MM.1S (cell line): ENCODE results near the gene PPP1R14C.

ENCODE experiments used
- EZH2 ChIP-seq: fragments of 300-600 bp; sonication (generic); optimal IDR thresholded peaks from 2 replicates; pipeline ENCODE3; 2017; ENCODE audit warnings: low read depth, mild to moderate bottlenecking, antibody characterized with exemption, low read length, mixed read lengths
- TF ChIP-seq, protein P1 (sequence below): fragments of 300-600 bp; sonication (generic); IDR thresholded peaks from 2 replicates; pipeline ENCODE4 v1.5.1; 2016; ENCODE audit warnings: antibody characterized with exemption, low read length, mixed read lengths

DNA sequence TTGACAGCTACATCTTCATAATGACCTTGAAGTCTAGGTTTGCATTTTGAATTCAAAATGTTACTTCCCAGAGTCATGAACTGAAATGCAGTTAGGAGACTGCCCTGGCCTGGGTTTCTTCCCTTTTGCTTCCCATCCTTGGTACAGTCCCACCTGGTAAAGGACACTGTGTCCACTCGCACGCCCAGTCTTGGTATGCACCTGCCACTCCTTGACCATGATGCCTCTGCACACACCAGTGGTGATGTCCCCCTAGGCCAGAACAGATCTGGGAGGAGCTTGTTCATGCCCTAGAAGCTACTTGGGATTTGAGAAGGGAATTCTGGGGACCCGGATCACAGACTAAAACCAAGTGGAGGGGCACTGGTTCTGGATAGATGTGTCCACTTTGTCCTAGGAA, 3.6 kb downstream of the PPP1R14C start:
- TF ChIP-seq, protein P1, sequence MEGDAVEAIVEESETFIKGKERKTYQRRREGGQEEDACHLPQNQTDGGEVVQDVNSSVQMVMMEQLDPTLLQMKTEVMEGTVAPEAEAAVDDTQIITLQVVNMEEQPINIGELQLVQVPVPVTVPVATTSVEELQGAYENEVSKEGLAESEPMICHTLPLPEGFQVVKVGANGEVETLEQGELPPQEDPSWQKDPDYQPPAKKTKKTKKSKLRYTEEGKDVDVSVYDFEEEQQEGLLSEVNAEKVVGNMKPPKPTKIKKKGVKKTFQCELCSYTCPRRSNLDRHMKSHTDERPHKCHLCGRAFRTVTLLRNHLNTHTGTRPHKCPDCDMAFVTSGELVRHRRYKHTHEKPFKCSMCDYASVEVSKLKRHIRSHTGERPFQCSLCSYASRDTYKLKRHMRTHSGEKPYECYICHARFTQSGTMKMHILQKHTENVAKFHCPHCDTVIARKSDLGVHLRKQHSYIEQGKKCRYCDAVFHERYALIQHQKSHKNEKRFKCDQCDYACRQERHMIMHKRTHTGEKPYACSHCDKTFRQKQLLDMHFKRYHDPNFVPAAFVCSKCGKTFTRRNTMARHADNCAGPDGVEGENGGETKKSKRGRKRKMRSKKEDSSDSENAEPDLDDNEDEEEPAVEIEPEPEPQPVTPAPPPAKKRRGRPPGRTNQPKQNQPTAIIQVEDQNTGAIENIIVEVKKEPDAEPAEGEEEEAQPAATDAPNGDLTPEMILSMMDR, result no peak
- TF ChIP-seq EZH2, result no peak
